Stimulated activated CD4-positive, alpha-beta T cell treated with anti-CD3 and anti-CD28 coated beads, Interleukin-4, amount 100 ng/mL, for 48 hours (primary cell): ENCODE results near the gene FAM53C.
"Not testable (repeated sequence)": the region's sequence is repeated elsewhere in the genome, so short reads cannot be mapped to it uniquely, and the experiment has no call there.

Source experiments
- DNase-seq, 2 donors: peaks; one replicate each; pipeline ENCODE4 v3.0.0-alpha.2; 2020; ENCODE audit warnings: low read depth in 2 of 2

FAM53C gene

GRCh38 chr5:138337685-138338410 is at the start of gene FAM53C:
Gene FAM53C, plus strand, starts transcription at chr5:138338266. Its CDS starts 3,070 bp downstream, at chr5:138341336.
- DNase-seq: peak; percentile 89 to 91

GRCh38 chr5:138289296-138289695 is 48.8 kb upstream of the FAM53C start:
- DNase-seq: no peak

GRCh38 chr5:138303372-138303771 is 34.7 kb upstream of the FAM53C start:
- no peak for DNase-seq

DNA sequence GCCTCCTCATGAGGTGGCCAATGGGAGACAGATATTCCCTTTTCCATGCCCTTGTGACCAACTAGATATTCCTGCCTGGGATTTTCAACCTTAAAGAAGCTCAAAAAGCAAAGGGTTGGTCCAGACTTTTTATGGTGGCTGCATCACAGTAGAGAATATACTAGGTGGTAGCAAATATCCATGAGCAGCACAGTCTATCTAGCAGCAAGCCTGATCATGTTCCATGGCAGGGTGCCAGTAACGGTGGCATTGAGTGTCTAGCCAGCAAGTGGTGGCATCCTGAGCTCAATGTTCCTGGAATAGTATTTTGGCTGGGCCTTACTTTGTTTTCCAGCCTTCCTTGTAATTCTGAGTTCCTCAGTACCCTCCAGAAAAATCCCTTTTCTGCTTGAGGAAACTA is 32.3 kb upstream of the FAM53C start:
- DNase-seq: no peak

DNA sequence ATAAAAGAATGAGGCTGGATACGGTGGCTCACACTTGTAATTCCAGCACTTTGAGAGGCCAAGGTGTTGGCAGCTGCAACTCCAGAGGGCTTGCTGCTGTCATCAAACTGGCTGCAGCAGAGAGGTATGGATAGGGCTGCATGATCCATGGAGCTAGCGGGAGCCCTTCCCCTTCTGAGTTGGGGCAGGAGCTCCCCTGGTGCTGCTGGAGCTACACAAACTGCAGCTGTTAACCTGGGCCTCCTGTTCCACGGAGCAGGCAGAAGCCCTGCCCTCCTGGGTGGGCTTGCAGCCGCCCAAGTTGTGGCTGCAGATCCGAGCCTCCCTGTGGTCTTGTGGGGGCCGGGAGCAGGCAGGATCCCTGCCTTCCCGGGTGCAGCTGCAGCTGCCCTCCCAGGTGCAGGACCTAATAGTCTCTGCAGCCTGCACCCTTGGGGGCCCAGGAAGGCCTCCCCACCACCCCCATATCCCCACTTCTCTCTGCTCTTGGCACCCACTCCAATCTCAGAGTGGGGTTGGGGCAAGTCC is 22.3 kb upstream of the FAM53C start:
- DNase-seq: no peak

DNA sequence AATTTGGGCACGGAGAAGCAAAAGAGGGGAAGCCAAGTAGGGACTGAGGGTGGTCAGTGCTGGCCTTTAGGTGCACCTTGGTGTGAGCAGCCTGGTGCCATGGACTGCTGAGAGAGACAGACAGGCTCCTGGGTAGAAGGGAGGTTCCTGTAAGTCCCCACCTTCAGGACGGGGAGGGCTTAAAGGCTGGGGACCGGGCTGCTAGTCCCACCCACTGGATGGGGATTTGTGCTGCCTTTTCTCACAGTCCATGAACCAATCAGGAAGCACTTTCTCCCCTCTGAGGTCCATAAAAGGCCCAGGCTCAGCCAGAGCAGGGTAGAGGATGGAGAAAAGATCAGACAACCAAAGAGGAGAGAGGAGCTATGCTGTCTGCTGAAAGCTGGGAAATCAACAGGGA is 21.7 kb upstream of the FAM53C start:
- no peak for DNase-seq

DNA sequence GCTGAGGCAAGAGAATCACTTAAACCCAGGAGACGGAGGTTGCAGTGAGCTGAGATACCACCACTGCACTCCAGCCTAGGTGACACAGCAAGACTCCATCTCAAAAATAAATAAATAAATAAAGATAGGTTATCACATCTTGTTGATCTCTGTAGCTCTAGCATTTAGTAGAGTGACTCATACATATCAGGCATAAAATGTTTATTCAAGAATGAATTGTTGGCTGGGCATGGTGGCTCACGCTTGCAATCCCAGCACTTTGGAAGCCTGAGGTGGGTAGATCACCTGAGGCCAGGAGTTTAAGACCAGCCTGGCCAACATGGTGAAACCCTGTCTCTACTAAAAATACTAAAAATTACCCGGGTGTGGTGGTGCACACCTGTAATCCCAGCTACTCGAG is 19.9 kb upstream of the FAM53C start:
- not testable (repeated sequence) for DNase-seq

DNA sequence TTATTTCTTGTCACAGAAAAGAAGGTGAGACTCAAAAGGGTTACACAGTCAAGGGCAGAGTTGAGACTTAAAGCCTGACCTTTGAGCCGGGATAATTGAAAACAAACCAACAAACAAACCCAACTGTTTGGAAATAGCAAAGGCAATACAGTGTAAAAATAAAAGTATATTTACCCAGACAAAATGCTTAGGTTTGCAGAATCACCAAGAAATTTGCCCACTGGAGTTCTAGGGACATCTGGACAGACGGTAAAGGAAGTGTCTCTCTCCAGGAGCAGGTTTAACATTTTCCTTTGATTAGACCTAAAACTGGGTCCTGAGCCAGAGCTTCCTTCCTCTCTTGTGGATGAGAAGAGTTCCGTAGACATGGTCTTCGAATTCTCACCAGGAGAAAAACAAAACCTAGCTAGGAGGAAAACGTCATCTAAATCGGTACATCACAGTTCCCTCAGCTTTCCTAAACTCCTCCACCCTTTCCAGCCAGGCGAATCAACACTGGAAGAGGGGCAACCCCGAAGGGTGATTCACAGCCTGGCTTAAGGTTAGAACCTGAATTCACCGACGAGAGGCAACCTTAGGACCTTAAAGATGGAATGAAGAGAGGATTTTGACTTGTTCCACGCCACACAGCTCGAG is 7.1 kb upstream of the FAM53C start:
- no peak for DNase-seq

- DNase-seq: peak; percentile 91 to 97
These were observed 6.4 kb upstream of the FAM53C start, which contains the start of gene CDC25C for GRCh38 chr5:138331449-138332368. Gene CDC25C, minus strand, starts transcription at chr5:138331804. Its CDS starts 624 bp downstream, at chr5:138331180.

DNA sequence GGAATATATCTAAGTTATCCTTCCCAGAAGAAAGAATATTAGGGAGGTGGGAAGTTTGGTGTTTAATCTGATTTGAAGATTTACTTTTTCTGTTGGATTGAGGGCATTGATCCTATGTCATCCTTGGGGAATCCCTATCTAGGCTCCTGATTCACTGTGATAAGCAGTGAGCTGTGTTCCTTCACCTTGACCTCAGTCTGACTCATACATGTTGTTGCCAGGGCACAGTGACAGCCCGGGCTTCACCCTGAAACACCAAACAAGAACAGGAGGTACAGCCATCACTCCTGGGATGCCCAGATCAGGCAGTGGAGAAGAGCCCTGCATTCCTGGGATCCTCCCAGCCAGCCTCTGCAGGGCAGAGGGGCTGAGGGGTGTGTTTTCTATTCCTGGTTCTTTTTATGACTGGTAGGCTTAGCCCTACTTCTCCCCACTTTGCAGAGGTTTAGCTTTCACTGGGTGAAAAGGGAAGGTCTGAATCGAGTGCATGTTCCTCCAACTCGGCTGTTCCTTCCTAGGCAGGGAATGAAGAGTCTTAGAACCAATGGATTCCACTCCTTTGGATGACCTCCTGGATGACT is 3.1 kb upstream of the FAM53C start:
- DNase-seq: no peak

- DNase-seq: no peak
These were observed 948 bp upstream of the FAM53C start for GRCh38 chr5:138336952-138337684.

DNA sequence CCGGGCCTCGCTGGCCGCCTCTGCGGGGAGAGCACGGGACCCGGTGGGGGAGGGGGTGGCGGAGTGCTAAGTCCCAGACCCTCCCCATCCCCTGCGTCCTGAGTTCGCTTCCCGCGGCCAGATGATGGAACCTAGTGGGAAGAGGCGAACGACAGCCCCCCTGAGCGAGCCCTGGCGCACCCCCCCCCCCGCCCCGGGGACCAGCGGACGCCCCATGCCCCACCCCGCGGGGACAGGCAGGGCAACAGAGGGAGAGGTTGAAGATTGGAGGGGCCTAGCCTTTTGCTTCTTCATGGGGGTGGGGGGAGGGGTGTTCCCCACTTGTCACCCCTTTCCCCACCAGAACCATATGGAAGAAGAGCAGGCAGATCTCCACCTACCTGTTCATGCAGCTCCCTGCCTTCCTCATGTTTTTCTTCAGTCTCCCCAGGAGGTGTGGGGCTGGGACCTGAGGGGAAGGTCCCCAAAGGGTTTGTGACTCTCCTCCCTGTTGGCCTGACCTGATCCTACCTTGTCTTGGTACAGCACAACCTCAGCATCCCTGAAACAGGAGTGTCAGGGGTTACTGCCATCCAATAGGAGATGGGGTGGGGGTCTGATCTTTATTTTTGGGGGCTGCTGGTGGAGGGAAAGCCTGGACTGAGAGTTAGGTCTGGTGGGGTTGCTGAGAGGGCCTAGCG is 485 bp downstream of the FAM53C start:
- DNase-seq: no peak

- DNase-seq: no peak
These were observed 1.0 kb downstream of the FAM53C start for GRCh38 chr5:138339091-138339456.

DNA sequence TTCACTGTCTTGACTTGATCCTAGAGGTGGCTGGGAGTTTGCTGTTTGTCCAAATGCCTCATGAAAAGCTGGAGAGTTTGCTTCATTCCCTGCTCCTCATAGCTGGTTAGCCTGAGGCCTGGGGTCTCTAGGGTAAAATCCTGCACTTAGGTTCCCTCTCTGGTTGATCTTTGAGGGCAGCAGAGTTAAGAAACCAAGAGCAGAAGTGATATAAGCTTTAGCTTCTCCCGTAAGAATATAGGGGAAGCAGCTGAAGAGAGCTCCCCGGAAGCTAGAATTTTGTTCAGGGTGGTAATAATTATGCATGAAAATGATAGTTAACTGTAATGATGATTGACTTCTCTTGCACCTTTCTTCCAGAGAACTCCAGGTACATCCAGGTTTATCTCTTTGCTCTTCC is 1.4 kb downstream of the FAM53C start:
- no peak for DNase-seq

GRCh38 chr5:138340008-138340407 is 1.9 kb downstream of the FAM53C start:
- no peak for DNase-seq

GRCh38 chr5:138344887-138345622 is 7.0 kb downstream of the FAM53C start:
- no peak for DNase-seq

DNA sequence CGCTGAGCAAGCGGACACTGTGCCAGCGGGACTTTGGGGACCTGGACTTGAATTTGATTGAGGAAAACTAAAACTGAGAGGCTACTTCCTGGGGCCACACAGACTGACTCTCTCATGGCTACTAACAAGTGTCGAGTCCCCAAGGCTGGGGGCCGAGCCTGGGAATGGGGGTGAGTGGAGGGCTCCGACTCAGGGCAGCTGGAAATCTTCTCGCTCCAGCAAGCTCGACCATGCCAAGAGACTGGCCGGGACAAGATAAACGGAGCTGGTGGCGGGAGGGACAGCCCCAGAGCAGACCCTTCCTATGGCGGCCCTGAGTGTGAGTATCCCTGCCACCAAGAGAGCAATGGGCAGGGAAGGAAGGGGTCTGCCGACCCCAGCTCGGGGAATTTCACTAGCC is 8.8 kb downstream of the FAM53C start:
- no peak for DNase-seq

GRCh38 chr5:138349852-138350562 is 11.9 kb downstream of the FAM53C start:
- no peak for DNase-seq

DNA sequence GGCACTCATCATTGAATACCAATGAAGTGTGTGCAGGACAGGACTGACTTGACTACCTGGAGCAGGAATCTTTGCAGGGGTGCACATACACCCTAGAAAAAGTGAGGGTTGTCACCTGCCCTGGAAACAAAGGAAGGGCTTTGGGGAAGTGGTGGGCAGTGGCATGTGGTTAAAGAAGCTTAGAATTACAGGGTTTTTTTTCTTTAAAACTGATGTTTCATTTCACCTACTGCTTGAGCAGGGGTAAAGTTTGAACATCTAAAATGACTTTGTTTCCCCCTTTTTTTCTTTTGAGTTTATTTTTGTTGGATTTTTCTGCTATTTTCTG is 12.5 kb downstream of the FAM53C start:
- no peak for DNase-seq
